HAP-1 (cell line): Measurements from ENCODE around the gene NDOR1.

Source experiments
- DNase-seq, 2 experiments: peaks; one replicate each; pipeline ENCODE4 v3.0.0-alpha.2; 2016 to 2020; ENCODE audit warnings: low spot score in 2 of 2
- H3K27me3 ChIP-seq: fragments of 250-450 bp; sonication (Bioruptor Pico); 2 replicates; pipeline ENCODE4 v1.5.1; 2020; ENCODE audit warnings: low read depth, mild to moderate bottlenecking, moderate library complexity
- H3K36me3 ChIP-seq: fragments of 250-450 bp; sonication (Bioruptor Pico); replicated peaks from 2 replicates; pipeline ENCODE4 v1.5.1; 2020; ENCODE audit warnings: mild to moderate bottlenecking
- H3K4me1 ChIP-seq: fragments of 250-450 bp; sonication (Bioruptor Pico); 2 replicates; pipeline ENCODE4 v1.5.1; 2020; ENCODE audit warnings: mild to moderate bottlenecking
- H3K4me3 ChIP-seq: fragments of 250-450 bp; sonication (Bioruptor Pico); 2 replicates; pipeline ENCODE4 v1.5.1; 2020; ENCODE audit warnings: mild to moderate bottlenecking, moderate library complexity
- H3K9me3 ChIP-seq: fragments of 250-450 bp; sonication (Bioruptor Pico); 2 replicates; pipeline ENCODE4 v1.5.1; 2020; ENCODE audit warnings: mild to moderate bottlenecking, moderate library complexity
- in situ Hi-C: fragments of 300-500 bp; cut with MboI; formaldehyde crosslinking; loops from 3 replicates; pipeline ENCODE4 v1.14.3; 2020; ENCODE audit warnings: low sequenced_read_pairs, inconsistent platforms, mixed read lengths

The NDOR1 gene

DNA sequence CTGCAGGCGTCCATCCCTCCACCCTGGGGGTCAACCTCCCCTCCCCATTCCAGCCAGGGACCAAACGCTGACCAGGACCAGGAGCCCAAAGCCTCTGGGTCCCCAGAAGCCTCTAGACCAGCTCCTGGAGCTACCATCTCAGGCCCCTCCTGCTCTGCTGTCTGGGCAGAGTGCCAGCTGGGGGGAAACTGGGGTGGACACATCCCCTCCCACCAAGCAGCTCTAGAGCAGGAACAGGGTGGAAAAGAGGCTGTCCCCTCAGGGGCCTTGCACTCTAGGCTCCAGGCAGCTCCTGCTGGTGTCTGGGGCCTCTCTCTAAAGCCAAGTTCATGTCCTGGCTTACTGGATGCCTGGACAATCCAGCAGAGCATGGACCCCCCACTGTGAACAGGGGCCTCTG, 12.6 kb upstream of the NDOR1 start:
- no peak for DNase-seq
- in situ Hi-C loops = no loop called here
- H3K4me3 ChIP-seq = no peak overlapping the region
- peaks cover 9% of the 10 kb centered on the region for H3K4me1 ChIP-seq
- H3K27me3 ChIP-seq = no peaks in the 10 kb centered on the region
- H3K9me3 ChIP-seq = no peaks in the 10 kb centered on the region
- peaks cover 19% of the 10 kb centered on the region for H3K36me3 ChIP-seq

GRCh38 chr9:137193771-137194170, 11.7 kb upstream of the NDOR1 start:
- in situ Hi-C loops = no loop called here
- Histone ChIP-seq H3K36me3 (peaks cover 15% of the 10 kb centered on the region), H3K4me1 (peaks cover 18% of the 10 kb centered on the region), H3K27me3 (no peaks in the 10 kb centered on the region), H3K9me3 (no peaks in the 10 kb centered on the region), H3K4me3 (no peak overlapping the region)
- no peak for DNase-seq

DNA sequence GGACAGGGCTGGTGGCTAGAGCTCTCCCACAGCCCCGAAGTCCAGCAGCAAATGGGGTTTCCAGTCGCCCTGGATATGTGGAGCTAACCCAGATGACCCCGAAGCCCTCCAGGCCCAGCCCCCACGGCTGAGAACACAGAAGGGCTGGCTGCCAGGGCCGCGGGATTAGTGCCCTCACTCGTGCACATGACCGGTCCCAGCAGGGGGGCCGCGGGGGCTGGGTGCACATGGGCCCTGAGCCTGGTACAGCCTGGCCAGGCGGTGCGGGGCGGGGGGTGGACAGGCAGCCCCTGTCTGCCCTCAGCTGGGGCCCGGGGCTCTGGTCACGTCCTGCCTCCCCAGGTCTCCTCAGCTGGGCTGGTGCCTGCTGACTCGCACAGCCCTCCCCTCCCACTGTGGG, 11.1 kb upstream of the NDOR1 start:
- in situ Hi-C loops = no loop called here
- DNase-seq = no peak
- no peak overlapping the region for H3K4me3 ChIP-seq
- H3K36me3 ChIP-seq = peaks cover 15% of the 10 kb centered on the region
- H3K4me1 ChIP-seq = peaks cover 21% of the 10 kb centered on the region
- no peaks in the 10 kb centered on the region for H3K9me3 ChIP-seq
- no peaks in the 10 kb centered on the region for H3K27me3 ChIP-seq

DNA sequence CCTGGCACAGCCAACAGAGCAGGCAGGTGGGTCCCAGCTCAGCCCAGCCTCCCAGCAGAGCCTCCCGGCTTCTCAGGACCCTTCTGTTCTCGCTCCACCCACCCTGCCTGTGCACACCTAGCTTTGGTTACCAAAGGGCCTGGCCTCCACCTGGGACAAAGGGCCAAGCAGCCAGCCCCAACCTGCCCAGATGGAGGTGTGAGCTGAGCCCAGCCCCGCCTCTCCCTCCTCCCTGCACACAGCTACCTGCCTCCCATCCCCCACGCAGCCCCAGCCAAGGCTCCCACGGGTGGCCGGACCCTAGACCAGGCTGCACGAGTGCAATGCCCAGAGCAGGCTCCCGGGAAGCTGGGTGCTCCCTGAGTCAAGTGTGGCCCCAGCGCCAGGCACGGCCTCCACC, 10.6 kb upstream of the NDOR1 start:
- Histone ChIP-seq H3K4me3 (no peak overlapping the region), H3K27me3 (no peaks in the 10 kb centered on the region), H3K9me3 (no peaks in the 10 kb centered on the region), H3K36me3 (peaks cover 11% of the 10 kb centered on the region), H3K4me1 (peaks cover 16% of the 10 kb centered on the region)
- in situ Hi-C loops = no loop called here
- DNase-seq = no peak

DNA sequence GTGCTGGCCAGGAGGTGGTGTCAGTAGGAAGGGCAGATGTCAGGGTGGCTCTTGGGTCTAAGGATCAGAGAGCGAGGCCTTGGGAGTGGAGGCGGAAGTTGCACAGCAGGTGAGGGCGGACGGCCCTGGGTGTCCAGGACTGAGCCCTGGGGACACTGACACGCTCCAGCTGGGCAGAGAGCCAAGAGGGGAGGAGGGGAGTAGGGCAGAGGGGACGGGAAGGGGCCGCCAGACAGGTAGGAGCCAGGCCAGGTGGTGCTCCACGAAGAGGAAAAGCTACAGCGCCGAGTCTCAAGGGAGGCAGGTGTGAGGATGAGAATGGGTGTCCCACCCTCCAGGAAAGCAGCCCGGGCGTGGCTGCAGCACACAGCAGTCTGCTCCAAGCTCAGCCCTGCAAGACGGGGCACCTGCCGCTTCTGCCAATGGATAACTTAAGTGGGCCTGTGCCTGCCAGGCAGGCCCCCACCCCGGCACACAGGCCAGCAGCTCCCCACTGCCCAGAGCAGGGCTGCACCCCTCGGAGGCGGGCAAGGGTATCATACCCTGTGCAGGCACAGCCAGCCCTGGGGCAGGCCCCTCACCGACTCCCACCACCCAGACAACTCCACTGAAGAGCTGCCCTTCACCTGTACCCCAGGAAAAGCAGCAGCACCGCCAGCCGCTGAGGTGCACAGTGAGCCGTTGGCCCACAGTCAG, 9.8 kb upstream of the NDOR1 start:
- H3K4me1 ChIP-seq = peaks cover 14% of the 10 kb centered on the region
- in situ Hi-C loops = no loop called here
- no peak for DNase-seq

GRCh38 chr9:137198051-137198901, 7.2 kb upstream of the NDOR1 start:
- peaks cover 22% of the 10 kb centered on the region for H3K4me1 ChIP-seq

More for the DNA sequence above, 9.8 kb upstream of the NDOR1 start:
- no peaks in the 10 kb centered on the region for H3K9me3 ChIP-seq
- H3K27me3 ChIP-seq = no peaks in the 10 kb centered on the region
- H3K4me3 ChIP-seq = no peak overlapping the region
- H3K36me3 ChIP-seq = peaks cover 3% of the 10 kb centered on the region

GRCh38 chr9:137198902-137199283, 6.6 kb upstream of the NDOR1 start:
- Histone ChIP-seq H3K4me3 (peak overlapping the region; percentile 30), H3K4me1 (peaks cover 24% of the 10 kb centered on the region), H3K36me3 (peaks cover 2% of the 10 kb centered on the region; the same call in 1 of the 2 replicates), H3K27me3 (no peaks in the 10 kb centered on the region), H3K9me3 (no peaks in the 10 kb centered on the region)
- in situ Hi-C loops = no loop called here
- no peak for DNase-seq

More at GRCh38 chr9:137198051-137198901, 7.2 kb upstream of the NDOR1 start:
- in situ Hi-C loops = no loop called here
- DNase-seq = no peak
- peak overlapping the region; percentile 30 for H3K4me3 ChIP-seq
- no peaks in the 10 kb centered on the region; the same call in 1 of the 2 replicates for H3K36me3 ChIP-seq
- no peaks in the 10 kb centered on the region for H3K9me3 ChIP-seq
- H3K27me3 ChIP-seq = no peaks in the 10 kb centered on the region

DNA sequence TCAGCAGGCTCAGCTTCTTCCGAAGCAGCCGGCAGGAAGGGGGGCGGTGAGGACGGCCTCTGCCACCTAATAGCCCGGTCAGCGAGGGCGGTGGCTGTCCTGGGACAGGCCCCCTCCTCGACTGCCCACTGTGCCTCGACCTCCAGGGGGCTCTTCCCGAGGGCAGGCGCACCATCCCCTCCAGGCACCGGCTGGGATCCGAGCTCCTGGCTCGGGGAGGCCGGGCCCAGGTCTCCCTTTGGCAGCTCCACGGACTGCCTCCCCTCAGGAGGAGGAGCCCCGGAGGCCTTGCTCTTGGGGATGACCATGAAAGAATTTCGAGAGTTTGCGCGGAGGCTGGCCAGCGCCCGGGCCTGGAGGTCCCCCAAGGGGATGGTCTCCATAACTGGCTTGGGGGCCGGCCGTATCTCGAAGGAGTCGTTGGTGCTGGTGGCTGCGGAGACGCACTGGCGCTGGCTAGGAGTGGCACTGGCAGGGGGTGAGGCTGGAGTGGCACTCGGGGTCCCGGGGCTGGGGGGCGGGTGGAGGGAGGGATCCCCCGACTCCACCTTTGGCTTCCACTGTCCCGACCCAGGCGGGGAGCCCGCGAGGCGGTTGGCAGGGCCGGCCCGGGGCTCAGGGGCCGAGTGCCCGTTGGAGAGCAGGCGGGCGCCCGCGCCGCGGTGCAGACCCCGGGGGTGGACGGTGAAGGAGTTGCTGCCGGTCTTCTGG, 5.9 kb upstream of the NDOR1 start:
- Histone ChIP-seq H3K36me3 (peaks cover 9% of the 10 kb centered on the region; the same call in 1 of the 2 replicates), H3K4me3 (peak overlapping the region; percentile 30), H3K4me1 (peaks cover 31% of the 10 kb centered on the region), H3K9me3 (no peaks in the 10 kb centered on the region), H3K27me3 (no peaks in the 10 kb centered on the region)
- in situ Hi-C loops = no loop called here
- DNase-seq = no peak

GRCh38 chr9:137200311-137201204, 4.9 kb upstream of the NDOR1 start, which contains the start of gene TPRN:
TSS of gene TPRN (minus strand) at chr9:137200741. CDS start at chr9:137200711, 30 bp downstream.
- in situ Hi-C loops = no loop called here
- Histone ChIP-seq H3K4me1 (peaks cover 32% of the 10 kb centered on the region), H3K4me3 (peak within 1 kb of the TSS; percentile 58), H3K36me3 (peaks cover 13% of the 10 kb centered on the region; the same call in 1 of the 2 replicates), H3K27me3 (no peaks in the 10 kb centered on the region), H3K9me3 (no peaks in the 10 kb centered on the region)
- peak; percentile 99 to 100 for DNase-seq

DNA sequence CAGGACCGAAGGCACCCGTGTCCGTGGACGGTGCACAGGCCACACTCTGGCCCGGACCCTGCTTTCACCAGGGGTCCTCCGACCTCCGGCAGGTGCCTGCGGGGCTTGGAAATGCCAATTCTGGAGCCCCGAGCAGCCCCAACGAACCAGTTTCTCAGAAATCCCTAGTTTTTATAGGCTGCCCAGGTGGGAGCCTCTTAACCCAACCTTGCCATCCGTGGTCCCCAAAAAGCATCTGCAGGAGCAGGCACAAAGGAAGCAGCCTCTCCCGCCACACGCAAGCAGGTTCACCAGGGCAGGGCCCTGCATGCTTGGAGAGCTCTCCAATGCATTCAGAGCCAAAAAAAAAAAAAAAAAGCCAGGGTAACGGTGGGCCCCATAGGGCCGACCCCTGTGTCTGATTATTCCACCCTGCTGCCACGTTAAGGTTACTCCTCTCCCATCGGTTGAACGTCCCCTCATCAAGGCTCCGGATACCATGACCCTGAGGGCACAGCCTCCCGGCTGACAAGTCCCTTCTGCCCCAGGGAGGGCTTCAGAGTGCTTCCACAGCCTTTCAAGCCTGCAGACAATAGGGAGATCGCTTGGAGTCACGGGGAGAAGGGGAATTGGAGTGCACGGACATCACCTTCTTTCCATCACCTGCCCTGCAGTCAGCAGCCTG, 4.2 kb upstream of the NDOR1 start:
- Histone ChIP-seq H3K4me1 (peaks cover 34% of the 10 kb centered on the region), H3K27me3 (no peaks in the 10 kb centered on the region), H3K36me3 (peaks cover 13% of the 10 kb centered on the region), H3K9me3 (no peaks in the 10 kb centered on the region), H3K4me3 (peak overlapping the region; percentile 58)
- DNase-seq = no peak
- in situ Hi-C loops = no loop called here

DNA sequence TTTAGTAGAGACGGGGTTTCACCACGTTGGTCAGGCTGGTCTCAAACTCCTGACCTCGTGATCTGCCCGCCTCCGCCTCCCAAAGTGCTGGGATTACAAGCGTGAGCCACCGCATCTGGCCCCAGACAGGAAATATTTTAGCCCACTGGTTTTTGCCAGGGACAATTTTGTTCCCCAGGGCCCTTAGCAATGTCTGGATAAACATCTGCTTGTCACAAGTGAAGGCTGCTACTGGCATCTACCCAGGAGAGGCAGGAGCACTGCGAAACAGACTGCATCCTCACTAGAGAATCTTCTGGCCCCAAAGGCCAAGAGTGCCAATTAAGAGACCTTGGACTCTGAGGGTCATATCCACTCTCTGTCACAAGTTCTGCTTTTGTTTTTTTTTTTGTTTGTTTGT, 2.5 kb upstream of the NDOR1 start:
- Histone ChIP-seq H3K9me3 (no peaks in the 10 kb centered on the region), H3K27me3 (no peaks in the 10 kb centered on the region), H3K4me3 (no peak overlapping the region), H3K36me3 (peaks cover 16% of the 10 kb centered on the region), H3K4me1 (peaks cover 35% of the 10 kb centered on the region)
- DNase-seq = no peak
- in situ Hi-C loops = no loop called here

DNA sequence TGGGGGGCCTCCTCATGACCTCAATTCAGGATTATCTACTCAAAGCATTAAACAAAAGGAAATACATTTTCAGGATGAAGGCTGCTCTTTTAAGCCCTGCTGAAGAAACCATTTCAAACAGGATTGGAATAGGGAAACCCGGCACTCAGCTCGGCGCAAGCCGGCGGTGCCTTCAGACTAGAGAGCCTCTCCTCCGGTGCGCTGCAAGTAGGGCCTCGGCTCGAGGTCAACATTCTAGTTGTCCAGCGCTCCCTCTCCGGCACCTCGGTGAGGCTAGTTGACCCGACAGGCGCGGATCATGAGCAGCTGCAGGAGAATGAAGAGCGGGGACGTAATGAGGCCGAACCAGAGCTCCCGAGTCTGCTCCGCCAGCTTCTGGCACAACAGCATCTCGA, 772 bp upstream of the NDOR1 start:
- H3K4me3 ChIP-seq = peak overlapping the region; percentile 90

More for the DNA sequence above, 772 bp upstream of the NDOR1 start:
- in situ Hi-C loops = no loop called here
- DNase-seq = no peak
- Histone ChIP-seq H3K27me3 (no peaks in the 10 kb centered on the region), H3K9me3 (no peaks in the 10 kb centered on the region), H3K4me1 (peaks cover 23% of the 10 kb centered on the region), H3K36me3 (peaks cover 19% of the 10 kb centered on the region)
